Measurements from ENCODE around the gene CERS6. TPM values are rescaled to one million over a fixed set of nuclear protein-coding genes. Genes with fewer than 3 reads are reported as not detected.

CERS6 gene
- total RNA-seq, 1 donor from 2014 or later, result 36.4 TPM

DNA sequence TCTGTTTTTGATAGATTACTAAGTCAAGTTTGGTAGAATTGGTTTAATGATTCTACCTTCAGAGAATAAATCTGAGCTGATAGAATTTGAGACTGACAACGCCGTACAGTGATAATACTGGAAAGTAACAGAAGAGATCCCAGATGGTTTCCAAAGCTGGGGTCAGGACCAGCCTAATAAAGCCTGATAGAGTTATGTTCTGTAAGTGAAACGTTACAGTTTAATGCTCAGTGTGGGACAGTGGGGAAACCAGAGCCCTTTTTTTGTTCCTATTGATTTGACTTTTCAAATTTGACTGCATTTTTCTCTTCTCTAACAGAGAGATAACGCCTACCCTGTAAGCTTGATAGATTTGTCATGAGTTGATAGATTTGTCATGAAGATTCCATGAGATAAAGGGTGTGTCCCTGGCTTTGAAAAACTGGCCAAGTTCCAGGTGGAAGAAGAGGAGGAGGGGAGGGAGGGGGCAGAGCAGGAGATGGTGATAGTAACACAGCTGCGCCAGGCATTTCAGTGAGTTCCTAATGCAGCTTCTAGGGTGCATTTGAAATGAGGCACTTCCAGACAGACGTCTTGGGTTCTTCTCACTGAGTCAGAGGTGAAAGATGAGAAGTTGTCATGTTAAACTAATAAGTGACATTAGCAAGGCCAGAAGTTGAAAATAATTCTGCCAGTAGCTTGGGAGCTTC is 65.1 kb downstream of the CERS6 start:
- DNase-seq (ENCODE audit: low spot score), result no peak
- peaks cover 47% of the 10 kb centered on the region for H3K4me1 Mint-ChIP-seq (ENCODE audit: unreplicated experiment)

GRCh38 chr2:168522446-168522845 is 66.4 kb downstream of the CERS6 start:
- no peak overlapping the region for H3K27ac Mint-ChIP-seq (ENCODE audit: unreplicated experiment)
- H3K27me3 Mint-ChIP-seq (ENCODE audit: unreplicated experiment), result no peaks in the 10 kb centered on the region
- peaks cover 53% of the 10 kb centered on the region for H3K4me1 Mint-ChIP-seq (ENCODE audit: unreplicated experiment)

More for the DNA sequence above, 65.1 kb downstream of the CERS6 start:
- H3K27me3 Mint-ChIP-seq (ENCODE audit: unreplicated experiment), result no peaks in the 10 kb centered on the region
- no peak overlapping the region for H3K27ac Mint-ChIP-seq (ENCODE audit: unreplicated experiment)
- H3K4me3 Mint-ChIP-seq (ENCODE audit: unreplicated experiment), result no peak overlapping the region
- H3K9me3 Mint-ChIP-seq (ENCODE audit: unreplicated experiment), result no peaks in the 10 kb centered on the region
- TF ChIP-seq, protein P1, sequence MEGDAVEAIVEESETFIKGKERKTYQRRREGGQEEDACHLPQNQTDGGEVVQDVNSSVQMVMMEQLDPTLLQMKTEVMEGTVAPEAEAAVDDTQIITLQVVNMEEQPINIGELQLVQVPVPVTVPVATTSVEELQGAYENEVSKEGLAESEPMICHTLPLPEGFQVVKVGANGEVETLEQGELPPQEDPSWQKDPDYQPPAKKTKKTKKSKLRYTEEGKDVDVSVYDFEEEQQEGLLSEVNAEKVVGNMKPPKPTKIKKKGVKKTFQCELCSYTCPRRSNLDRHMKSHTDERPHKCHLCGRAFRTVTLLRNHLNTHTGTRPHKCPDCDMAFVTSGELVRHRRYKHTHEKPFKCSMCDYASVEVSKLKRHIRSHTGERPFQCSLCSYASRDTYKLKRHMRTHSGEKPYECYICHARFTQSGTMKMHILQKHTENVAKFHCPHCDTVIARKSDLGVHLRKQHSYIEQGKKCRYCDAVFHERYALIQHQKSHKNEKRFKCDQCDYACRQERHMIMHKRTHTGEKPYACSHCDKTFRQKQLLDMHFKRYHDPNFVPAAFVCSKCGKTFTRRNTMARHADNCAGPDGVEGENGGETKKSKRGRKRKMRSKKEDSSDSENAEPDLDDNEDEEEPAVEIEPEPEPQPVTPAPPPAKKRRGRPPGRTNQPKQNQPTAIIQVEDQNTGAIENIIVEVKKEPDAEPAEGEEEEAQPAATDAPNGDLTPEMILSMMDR (IDR thresholded peaks at IDR 0.05; ENCODE audit: unreplicated experiment), result no peak
- no peaks in the 10 kb centered on the region for H3K36me3 Mint-ChIP-seq (ENCODE audit: low read depth, unreplicated experiment)

GRCh38 chr2:168524005-168524404 is 67.9 kb downstream of the CERS6 start:
- Mint-ChIP-seq H3K36me3 (ENCODE audit: low read depth, unreplicated experiment) (no peaks in the 10 kb centered on the region), H3K9me3 (ENCODE audit: unreplicated experiment) (no peaks in the 10 kb centered on the region), H3K27me3 (ENCODE audit: unreplicated experiment) (no peaks in the 10 kb centered on the region), H3K4me3 (ENCODE audit: unreplicated experiment) (no peak overlapping the region), H3K27ac (ENCODE audit: unreplicated experiment) (no peak overlapping the region), H3K4me1 (ENCODE audit: unreplicated experiment) (peaks cover 41% of the 10 kb centered on the region)
- no peak for DNase-seq (ENCODE audit: low spot score)
- TF ChIP-seq, protein P1 (IDR thresholded peaks at IDR 0.05; ENCODE audit: unreplicated experiment), result no peak

More at GRCh38 chr2:168522446-168522845, 66.4 kb downstream of the CERS6 start:
- H3K9me3 Mint-ChIP-seq (ENCODE audit: unreplicated experiment), result no peaks in the 10 kb centered on the region
- DNase-seq (ENCODE audit: low spot score), result no peak
- no peaks in the 10 kb centered on the region for H3K36me3 Mint-ChIP-seq (ENCODE audit: low read depth, unreplicated experiment)
- H3K4me3 Mint-ChIP-seq (ENCODE audit: unreplicated experiment), result no peak overlapping the region
- TF ChIP-seq, protein P1 (IDR thresholded peaks at IDR 0.05; ENCODE audit: unreplicated experiment), result no peak

DNA sequence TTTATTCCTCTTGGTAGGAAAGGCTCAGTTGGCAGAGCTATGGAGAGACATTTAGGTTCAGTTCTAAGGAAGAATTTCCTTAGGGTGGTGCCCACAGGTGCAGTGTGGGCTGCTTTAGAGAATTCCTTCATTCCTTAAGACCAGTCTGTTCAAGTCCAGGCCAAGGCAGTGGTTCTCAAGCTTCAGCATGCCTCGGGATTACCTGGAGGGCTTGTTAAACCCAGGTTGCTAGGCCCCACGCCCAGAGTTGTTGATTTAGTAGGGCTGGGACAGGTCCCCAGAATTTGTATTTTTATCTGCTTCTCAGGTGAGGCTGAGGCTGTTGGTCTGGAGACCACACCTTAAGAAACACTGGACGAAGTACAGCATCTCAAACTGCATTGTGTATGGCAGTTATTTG is 68.9 kb downstream of the CERS6 start:
- H3K4me1 Mint-ChIP-seq (ENCODE audit: unreplicated experiment), result peaks cover 44% of the 10 kb centered on the region
- H3K27ac Mint-ChIP-seq (ENCODE audit: unreplicated experiment), result no peak overlapping the region
- H3K27me3 Mint-ChIP-seq (ENCODE audit: unreplicated experiment), result no peaks in the 10 kb centered on the region
- H3K4me3 Mint-ChIP-seq (ENCODE audit: unreplicated experiment), result no peak overlapping the region
- H3K9me3 Mint-ChIP-seq (ENCODE audit: unreplicated experiment), result no peaks in the 10 kb centered on the region
- no peaks in the 10 kb centered on the region for H3K36me3 Mint-ChIP-seq (ENCODE audit: low read depth, unreplicated experiment)
- TF ChIP-seq, protein P1 (IDR thresholded peaks at IDR 0.05; ENCODE audit: unreplicated experiment), result no peak
- DNase-seq (ENCODE audit: low spot score), result no peak

- no peak for DNase-seq (ENCODE audit: low spot score)
- TF ChIP-seq, protein P1 (IDR thresholded peaks at IDR 0.05; ENCODE audit: unreplicated experiment), result no peak
- no peaks in the 10 kb centered on the region for H3K36me3 Mint-ChIP-seq (ENCODE audit: low read depth, unreplicated experiment)
- peaks cover 44% of the 10 kb centered on the region for H3K4me1 Mint-ChIP-seq (ENCODE audit: unreplicated experiment)
- no peak overlapping the region for H3K27ac Mint-ChIP-seq (ENCODE audit: unreplicated experiment)
- H3K9me3 Mint-ChIP-seq (ENCODE audit: unreplicated experiment), result no peaks in the 10 kb centered on the region
- H3K27me3 Mint-ChIP-seq (ENCODE audit: unreplicated experiment), result no peaks in the 10 kb centered on the region
- H3K4me3 Mint-ChIP-seq (ENCODE audit: unreplicated experiment), result no peak overlapping the region
These were observed 69.8 kb downstream of the CERS6 start for GRCh38 chr2:168525716-168526446.

Measured in endothelial cell (in vitro differentiated cells).